RPMI7951 (cell line): Measurements from ENCODE around the gene SLITRK1. TPM values are rescaled to one million over a fixed set of nuclear protein-coding genes. Genes with fewer than 3 reads are reported as not detected.

ENCODE experiments used
- DNase-seq: peaks from one replicate; pipeline ENCODE4 v3.0.0-alpha.2; 2012; ENCODE audit warnings: low read depth
- total RNA-seq: library from RNA; depleted of rRNA; stranded (reverse); fragments of >200 nt; shearing (Covaris generic); gene quantifications from 2 replicates; pipeline ENCODE4 v1.2.3, GENCODE V29; 2014; rRNA removed

The SLITRK1 gene, protein sequence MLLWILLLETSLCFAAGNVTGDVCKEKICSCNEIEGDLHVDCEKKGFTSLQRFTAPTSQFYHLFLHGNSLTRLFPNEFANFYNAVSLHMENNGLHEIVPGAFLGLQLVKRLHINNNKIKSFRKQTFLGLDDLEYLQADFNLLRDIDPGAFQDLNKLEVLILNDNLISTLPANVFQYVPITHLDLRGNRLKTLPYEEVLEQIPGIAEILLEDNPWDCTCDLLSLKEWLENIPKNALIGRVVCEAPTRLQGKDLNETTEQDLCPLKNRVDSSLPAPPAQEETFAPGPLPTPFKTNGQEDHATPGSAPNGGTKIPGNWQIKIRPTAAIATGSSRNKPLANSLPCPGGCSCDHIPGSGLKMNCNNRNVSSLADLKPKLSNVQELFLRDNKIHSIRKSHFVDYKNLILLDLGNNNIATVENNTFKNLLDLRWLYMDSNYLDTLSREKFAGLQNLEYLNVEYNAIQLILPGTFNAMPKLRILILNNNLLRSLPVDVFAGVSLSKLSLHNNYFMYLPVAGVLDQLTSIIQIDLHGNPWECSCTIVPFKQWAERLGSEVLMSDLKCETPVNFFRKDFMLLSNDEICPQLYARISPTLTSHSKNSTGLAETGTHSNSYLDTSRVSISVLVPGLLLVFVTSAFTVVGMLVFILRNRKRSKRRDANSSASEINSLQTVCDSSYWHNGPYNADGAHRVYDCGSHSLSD
- under 0.01 and 0.12 TPM in 2 replicates for total RNA-seq

DNA sequence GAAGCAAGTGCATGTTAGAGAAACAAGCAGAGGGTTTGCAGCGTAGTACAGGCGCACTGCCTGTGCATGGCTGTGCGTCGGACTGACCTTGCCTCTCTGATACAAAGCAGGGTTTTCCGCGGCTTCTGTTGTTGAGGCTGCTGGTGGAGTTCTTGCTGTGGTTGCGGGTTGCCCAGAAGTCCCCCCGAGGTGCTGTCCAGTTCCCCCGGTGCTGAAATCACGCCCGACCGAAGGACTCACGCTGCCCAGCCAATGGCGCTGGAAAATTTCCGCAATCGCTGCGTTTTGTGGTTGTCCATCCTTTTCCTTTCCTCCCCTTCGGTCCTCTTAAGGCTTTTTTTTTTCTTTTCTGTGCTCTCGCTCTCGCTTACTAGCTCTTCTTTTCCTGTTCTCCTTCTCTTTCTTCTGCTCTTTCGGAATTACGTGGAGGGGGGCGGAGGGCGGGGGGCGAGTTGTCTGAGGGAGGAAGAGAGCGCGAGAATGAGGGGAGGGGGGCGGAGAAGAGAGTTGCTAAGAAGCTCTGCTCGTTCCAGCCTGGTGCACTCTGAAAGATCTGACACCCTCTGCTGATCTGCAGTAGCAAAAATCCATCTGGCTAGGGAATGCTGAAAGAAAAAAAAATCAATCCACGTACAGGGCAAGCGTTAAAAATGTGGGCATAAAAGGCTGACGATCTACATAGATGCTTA is at the start of gene SLITRK1:
SLITRK1 (minus strand) TSS at position 558 of the 689 bp plus-strand sequence. CDS start 967 bp downstream, outside the sequence.
- peak; percentile 16 for DNase-seq

DNA sequence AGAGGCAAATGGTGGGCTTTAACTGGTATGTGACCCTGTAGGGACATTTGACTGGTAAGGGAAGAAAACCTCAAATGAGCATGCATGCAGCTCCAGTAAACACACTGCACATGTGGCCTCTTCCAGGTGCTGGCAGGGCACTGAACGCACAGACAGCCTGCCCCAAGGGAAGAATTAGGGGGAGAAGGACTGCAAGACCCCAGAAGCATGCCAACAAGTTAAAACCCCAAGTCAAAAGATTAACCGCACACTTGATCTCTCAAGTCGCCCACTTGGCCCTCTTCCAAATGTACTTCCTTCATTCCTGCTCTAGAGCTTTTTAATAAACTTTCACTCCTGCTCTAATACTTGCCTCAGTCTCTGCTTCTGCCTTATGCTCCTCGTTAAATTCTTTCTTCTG is 46.9 kb upstream of the SLITRK1 start:
- no peak for DNase-seq

DNA sequence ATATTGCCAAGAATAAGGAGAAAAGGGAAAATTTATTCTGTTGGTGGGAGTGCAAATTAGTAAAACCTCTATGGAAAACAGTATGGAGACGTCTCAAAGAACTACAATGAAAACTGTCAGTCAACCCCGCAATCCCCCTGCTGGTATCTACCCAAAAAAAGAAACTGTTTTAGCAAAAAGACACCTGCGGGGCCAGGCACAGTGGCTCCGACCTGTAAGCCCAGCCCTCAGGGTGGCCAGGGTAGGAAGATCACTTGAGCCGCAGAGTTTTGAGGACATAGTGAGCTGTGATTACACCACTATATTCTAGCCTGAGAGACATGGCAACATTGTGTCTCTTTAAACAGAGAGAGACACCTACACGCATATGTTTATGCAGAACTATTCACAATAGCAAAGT is 37.5 kb upstream of the SLITRK1 start:
- DNase-seq = no peak

DNA sequence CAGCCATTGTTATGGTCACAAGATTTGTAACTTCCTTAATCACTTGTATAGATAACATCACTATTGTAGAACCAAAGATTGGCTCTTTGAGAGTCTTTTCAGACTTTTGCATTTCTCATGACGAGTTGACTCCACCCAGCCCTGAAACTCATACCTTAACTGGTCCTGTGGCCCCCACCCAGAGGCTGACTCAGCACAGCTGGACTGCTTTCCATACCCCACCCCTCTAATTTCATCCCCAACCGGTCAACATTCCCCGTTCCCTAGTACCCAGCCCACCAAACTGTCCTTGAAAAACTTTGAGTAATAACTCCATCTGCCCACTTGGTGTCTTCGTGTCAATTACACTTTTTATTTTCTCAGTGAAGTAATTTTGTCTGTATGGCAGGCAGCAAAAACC is 32.1 kb upstream of the SLITRK1 start:
- no peak for DNase-seq

GRCh38 chr13:83907196-83907989 is 25.1 kb upstream of the SLITRK1 start:
- DNase-seq = no peak

GRCh38 chr13:83906240-83906820 is 24.1 kb upstream of the SLITRK1 start:
- DNase-seq = no peak

GRCh38 chr13:83905641-83906040 is 23.4 kb upstream of the SLITRK1 start:
- DNase-seq = no peak

DNA sequence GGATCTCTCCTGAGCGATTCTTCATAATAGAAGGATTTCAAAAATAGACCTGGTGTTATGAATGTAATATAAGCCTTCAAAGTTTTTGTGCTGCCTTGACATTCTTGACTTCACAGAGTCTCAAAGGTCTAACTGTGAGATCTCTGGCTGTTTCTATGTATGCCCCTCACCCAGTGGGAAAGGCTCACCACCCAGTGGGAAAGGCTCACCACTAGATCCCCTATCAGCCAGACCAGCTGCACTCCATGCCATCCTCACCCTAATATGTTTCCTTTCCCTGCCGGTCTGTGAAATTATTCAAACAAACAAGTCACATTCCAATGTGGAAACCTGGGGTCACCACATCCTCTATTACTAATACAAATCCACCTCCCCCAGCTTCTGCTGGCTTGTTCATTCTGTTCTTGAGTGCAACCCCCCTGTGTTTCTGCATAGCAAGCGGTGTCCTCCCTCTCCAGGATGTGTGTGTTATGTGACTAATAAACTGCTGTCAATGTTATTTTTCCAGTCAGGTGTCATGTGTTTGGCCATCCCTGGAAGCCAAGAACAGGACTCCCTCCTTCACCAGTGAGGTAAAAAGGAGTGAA is 13.8 kb upstream of the SLITRK1 start:
- peak; percentile 1 for DNase-seq

GRCh38 chr13:83890358-83890757 is 8.1 kb upstream of the SLITRK1 start:
- no peak for DNase-seq

DNA sequence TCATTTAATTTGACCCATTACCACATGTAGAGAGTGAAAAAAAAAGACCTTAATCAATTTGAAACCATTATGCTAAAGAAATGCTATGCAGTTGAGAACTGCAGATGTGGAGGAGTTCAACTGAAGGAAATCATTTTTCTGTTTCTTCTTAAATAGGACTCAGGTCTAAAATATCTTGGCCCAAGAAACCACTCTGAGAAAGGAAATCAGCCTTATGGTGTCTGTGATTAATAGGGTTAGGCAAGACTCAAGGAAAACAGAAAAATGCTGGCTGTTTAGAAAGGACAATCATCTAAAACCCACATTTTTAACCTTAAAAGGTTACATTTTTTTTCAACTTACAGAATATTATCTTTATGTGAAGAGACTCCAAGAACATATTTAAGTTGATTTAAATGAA is 1.9 kb upstream of the SLITRK1 start:
- no peak for DNase-seq

DNA sequence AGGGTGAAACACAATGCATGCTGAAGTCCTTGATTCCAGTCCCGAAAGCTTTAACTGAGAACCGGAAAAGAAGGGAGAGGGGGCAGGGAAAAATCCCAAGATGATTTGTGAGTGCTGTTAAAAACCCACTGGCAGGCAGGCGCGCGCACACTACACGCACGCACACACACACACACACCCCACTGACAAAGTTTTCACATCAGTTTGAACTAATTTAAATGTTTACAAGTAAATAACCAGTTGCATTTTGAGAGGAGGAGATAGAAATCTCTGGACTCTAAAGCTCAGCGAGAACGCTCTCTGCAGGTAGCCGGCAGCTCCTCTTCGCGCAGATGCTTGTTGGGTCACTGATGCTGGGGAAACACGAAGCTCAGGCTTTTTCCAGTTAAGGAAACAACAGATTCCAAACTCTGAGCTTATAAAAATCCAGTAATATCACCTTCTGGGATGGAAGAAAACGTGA is 818 bp upstream of the SLITRK1 start:
- DNase-seq = no peak

DNA sequence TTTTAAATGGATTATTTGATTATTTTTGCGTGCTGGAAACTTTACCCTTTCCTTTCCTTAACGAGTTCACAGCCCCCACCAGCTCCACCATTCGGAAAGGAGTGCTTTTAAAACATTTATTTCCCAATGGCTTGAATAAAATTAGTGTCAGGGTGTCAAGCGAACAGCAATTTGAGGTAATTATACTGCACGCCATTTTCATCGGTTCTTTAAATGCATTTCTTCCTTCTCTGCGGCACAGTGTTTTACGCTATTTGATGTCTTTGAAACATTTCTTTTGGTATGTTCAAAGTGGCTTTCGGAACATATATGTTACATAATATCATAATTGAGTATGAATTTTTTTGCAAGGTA is 309 bp upstream of the SLITRK1 start:
- no peak for DNase-seq

- no peak for DNase-seq
Measured at GRCh38 chr13:83881140-83881684, 1.1 kb downstream of the SLITRK1 start.

GRCh38 chr13:83880275-83881139 is 1.8 kb downstream of the SLITRK1 start:
- DNase-seq = no peak

DNA sequence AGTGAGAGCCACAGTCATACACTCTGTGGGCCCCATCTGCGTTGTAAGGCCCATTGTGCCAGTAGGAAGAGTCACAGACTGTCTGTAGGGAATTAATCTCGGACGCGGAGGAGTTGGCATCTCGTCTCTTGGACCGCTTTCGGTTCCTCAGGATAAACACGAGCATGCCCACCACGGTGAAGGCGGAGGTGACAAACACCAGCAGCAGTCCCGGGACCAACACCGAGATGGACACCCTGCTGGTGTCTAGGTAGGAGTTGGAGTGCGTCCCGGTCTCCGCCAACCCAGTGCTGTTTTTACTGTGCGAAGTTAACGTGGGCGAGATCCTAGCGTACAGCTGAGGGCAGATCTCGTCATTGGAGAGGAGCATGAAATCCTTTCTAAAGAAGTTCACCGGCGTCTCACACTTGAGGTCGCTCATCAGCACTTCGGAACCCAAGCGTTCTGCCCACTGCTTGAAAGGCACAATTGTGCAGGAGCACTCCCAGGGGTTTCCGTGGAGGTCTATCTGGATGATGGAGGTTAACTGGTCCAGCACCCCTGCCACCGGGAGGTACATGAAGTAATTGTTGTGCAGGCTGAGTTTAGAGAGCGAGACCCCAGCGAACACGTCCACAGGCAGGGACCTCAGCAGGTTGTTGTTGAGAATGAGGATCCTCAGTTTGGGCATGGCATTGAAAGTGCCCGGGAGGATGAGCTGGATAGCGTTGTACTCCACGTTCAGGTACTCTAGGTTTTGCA is 2.7 kb downstream of the SLITRK1 start:
- DNase-seq = no peak

DNA sequence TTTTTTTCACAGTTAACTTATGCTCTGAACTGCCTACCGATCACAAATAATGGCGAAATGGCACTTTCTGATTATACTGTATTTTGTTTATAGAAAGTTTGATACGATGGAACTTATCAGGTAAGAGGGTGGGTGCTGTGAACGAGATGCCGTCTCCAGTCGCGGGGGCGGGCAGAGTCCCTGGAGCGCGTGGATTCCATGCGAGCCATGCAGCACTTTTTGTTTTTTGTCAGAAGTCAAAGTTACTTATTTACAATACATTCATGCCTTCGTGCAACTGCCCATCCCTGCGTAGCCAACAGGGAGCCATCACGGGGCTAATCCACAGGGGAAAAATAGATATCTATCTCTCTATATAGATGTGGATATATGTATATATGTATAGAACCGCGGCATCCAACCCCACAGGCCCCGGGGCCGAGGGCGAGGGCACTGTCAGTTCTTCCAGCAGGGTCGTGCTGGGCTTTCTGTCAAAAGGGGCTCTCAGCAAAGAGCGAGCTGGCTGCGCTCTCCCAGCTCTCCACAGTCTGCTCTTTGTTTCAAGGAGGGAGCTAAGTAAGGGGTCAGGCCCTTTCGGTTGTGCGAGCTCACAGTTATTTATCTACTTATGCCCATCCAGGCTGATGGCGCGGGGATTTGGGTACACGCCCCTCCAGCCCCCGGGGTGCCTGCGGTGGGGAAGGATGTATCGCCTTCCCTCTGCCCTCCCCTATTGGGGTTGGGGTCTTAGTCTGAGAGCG is 3.4 kb downstream of the SLITRK1 start:
- DNase-seq = no peak

GRCh38 chr13:83877651-83878355 is 4.5 kb downstream of the SLITRK1 start:
- no peak for DNase-seq

DNA sequence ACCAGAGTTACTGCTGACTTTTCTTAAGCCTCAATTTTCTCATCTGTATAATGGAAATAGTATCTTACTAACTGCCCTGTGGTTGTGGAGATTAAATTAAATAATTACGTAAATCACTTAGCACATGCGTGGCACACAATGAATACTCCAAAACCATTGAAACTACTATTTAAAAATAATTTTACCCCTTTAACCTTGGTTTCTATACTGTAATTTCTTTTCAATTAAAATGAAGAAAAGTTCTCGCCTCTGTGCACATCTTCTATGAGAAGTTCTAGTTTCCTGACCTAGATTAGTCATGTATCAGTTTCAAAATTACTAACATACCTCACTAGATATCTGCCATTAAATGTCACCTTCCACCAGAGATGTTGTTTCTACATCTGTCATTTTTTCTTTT is 5.7 kb downstream of the SLITRK1 start:
- no peak for DNase-seq
